GM12878 (cell line): ENCODE results near the gene KRT81. TPM values are rescaled to one million over a fixed set of nuclear protein-coding genes. Genes with fewer than 3 reads are reported as not detected.

ENCODE experiments used
- BHLHE40 ChIP-seq, 2 experiments: fragments of 450-650 bp in 1 of 2; IDR thresholded peaks; 2 replicates each; pipeline ENCODE4 v1.6.1; 2011 to 2017; ENCODE audit warnings: low read depth in 2 of 2, borderline replicate concordance in 1 of 2, improper control_type of control experiment in 1 of 2, low read length in 1 of 2, mild to moderate bottlenecking in 1 of 2
- CHD2 ChIP-seq: IDR thresholded peaks from 2 replicates; pipeline ENCODE4 v1.6.1; 2011; ENCODE audit warnings: low read depth, low read length, improper control_type of control experiment, borderline replicate concordance
- CREM ChIP-seq: IDR thresholded peaks from 2 replicates; pipeline ENCODE4 v1.6.1; 2014; ENCODE audit warnings: antibody characterized with exemption, low read depth
- CTCF ChIP-seq, 3 experiments: IDR thresholded peaks in 2 of 3; conservative IDR thresholded peaks in 1 of 3; 2 replicates each; pipeline ENCODE4 v1.5.1; 2011; ENCODE audit warnings: low read depth in 3 of 3, low read length in 3 of 3, mild to moderate bottlenecking in 3 of 3, control low read depth in 2 of 3, moderate library complexity in 2 of 3, inconsistent platforms in 1 of 3, mixed read lengths in 1 of 3; ENCODE audit not compliant: control insufficient read depth in 2 of 3, insufficient read depth in 1 of 3; ENCODE audit errors: extremely low read depth in 1 of 3
- FOXK2 ChIP-seq: fragments of 450-650 bp; IDR thresholded peaks from 2 replicates; pipeline ENCODE4 v1.6.1; 2017; ENCODE audit warnings: mild to moderate bottlenecking, moderate library complexity
- HDAC2 ChIP-seq: fragments of 200-600 bp; sonication (generic); IDR thresholded peaks from 2 replicates; pipeline ENCODE4 v1.6.1; 2017
- HDGF ChIP-seq: fragments of 450-650 bp; IDR thresholded peaks from 2 replicates; pipeline ENCODE4 v1.6.1; 2016; ENCODE audit warnings: antibody characterized with exemption
- HSF1 ChIP-seq: fragments of 150-350 bp; IDR thresholded peaks from 2 replicates; pipeline ENCODE4 v1.6.1; 2014; ENCODE audit warnings: mild to moderate bottlenecking, low read depth, low read length
- IRF3 ChIP-seq: fragments of 450-650 bp; IDR thresholded peaks from 2 replicates; pipeline ENCODE4 v1.6.1; 2014; ENCODE audit warnings: mild to moderate bottlenecking
- JUNB ChIP-seq: IDR thresholded peaks from 2 replicates; pipeline ENCODE4 v1.6.1; 2016; ENCODE audit warnings: antibody characterized with exemption, mild to moderate bottlenecking
- MEF2B ChIP-seq: fragments of 450-650 bp; IDR thresholded peaks from 2 replicates; pipeline ENCODE4 v1.6.1; 2018; ENCODE audit warnings: mild to moderate bottlenecking, moderate library complexity; ENCODE audit not compliant: partially characterized antibody, poor library complexity, severe bottlenecking
- MLLT1 ChIP-seq: fragments of 450-650 bp; IDR thresholded peaks from 2 replicates; pipeline ENCODE4 v1.6.1; 2016; ENCODE audit warnings: mild to moderate bottlenecking
- NBN ChIP-seq: fragments of 450-650 bp; IDR thresholded peaks from 2 replicates; pipeline ENCODE4 v1.6.1; 2016
- NR2F1 ChIP-seq: fragments of 450-650 bp; conservative IDR thresholded peaks from 2 replicates; pipeline ENCODE4 v1.6.1; 2017; ENCODE audit warnings: mild to moderate bottlenecking
- PAX5 ChIP-seq: IDR thresholded peaks from 2 replicates; pipeline ENCODE4 v1.6.1; 2011; ENCODE audit warnings: low read depth, low read length, borderline replicate concordance
- PAX8 ChIP-seq: fragments of 450-650 bp; IDR thresholded peaks from 2 replicates; pipeline ENCODE4 v1.6.1; 2017; ENCODE audit warnings: mild to moderate bottlenecking, moderate library complexity
- POLR2A ChIP-seq: IDR thresholded peaks from 2 replicates; pipeline ENCODE4 v1.6.1; 2011; ENCODE audit warnings: low read depth, mild to moderate bottlenecking, low read length
- RELA ChIP-seq: fragments of 450-650 bp; IDR thresholded peaks from 2 replicates; pipeline ENCODE4 v1.8.0; 2014; ENCODE audit warnings: borderline replicate concordance; ENCODE audit not compliant: partially characterized antibody
- RELB ChIP-seq: fragments of 450-650 bp; IDR thresholded peaks from 2 replicates; pipeline ENCODE4 v1.6.1; 2017; ENCODE audit warnings: low read depth, mild to moderate bottlenecking, moderate library complexity
- RUNX3 ChIP-seq: IDR thresholded peaks from 2 replicates; pipeline ENCODE4 v1.6.1; 2012; ENCODE audit warnings: low read length, inconsistent platforms
- SMARCA5 ChIP-seq: fragments of 450-650 bp; IDR thresholded peaks from 2 replicates; pipeline ENCODE4 v1.6.1; 2017; ENCODE audit warnings: mild to moderate bottlenecking
- ZBED1 ChIP-seq: IDR thresholded peaks from 2 replicates; pipeline ENCODE4 v1.6.1; 2016; ENCODE audit warnings: borderline replicate concordance
- polyA plus RNA-seq, 11 experiments: library from polyadenylated mRNA; depleted of rRNA in 4 of 11; unstranded in 6 of 11; stranded (reverse) in 5 of 11; fragments of >200 nt; fragmentation: Nextera tagmentation in 4 of 11; fragmentation: Illumina TruSeq in 1 of 11; extraction: Ambion mirVana in 4 of 11; extraction: Trizol in 1 of 11; gene quantifications; 1 replicate in 1 of 11; 2 replicates in 10 of 11; pipeline versions ENCODE4 v1.2.1 to v1.2.3, GENCODE V29; 2011 to 2016; ENCODE audit warnings: inconsistent platforms in 2 of 11, missing spikeins in 2 of 11, low read depth in 1 of 11
- total RNA-seq, 4 experiments: library from RNA; depleted of rRNA in 3 of 4; stranded (reverse); fragments of >200 nt in 3 of 4; fragmentation: Illumina TruSeq in 1 of 4; extraction: Trizol in 1 of 4; gene quantifications; 2 replicates each; pipeline versions ENCODE4 v1.2.1 to v1.2.3, GENCODE V29; 2013 to 2021

KRT81 gene
- total and polyA plus RNA-seq, 10 of the 15 experiments (the other 5 are each of a cell fraction or from before 2014, with no cell fraction given), result 0.05 to 0.15 TPM; not detected in 8

- TF ChIP-seq PAX8 (no peak), RELA (peak; percentile 82), CHD2 (peak; percentile 47; the same call in 1 of the 2 replicates), PAX5 (peak; percentile 7; the same call in 1 of the 2 replicates), CTCF (IDR thresholded peaks at IDR 0.05 in 2 of 3, conservative IDR thresholded peaks at IDR 0.05 in 1 of 3; ENCODE audit: control insufficient read depth in 2 of 3, extremely low read depth in 1 of 3, insufficient read depth in 1 of 3, low read depth in 3 of 3, low read length in 3 of 3) (0 out of 6 replicates have a peak, but pooled peaks of 1 of the 3 experiments have one; percentile 14), MLLT1 (peak; percentile 62; the same call in 1 of the 2 replicates), CREM (0 out of 2 replicates have a peak, but pooled peaks have one; percentile 33), JUNB (peak; percentile 34; the same call in 1 of the 2 replicates), HDGF (peak; percentile 80), BHLHE40 (IDR thresholded peaks at IDR 0.05; ENCODE audit: borderline replicate concordance in 1 of 2, low read depth in 2 of 2, low read length in 1 of 2) (peak in 1 of 2 experiments; percentile 43; a peak in 2 of 4 replicates), NBN (peak; percentile 69; the same call in 1 of the 2 replicates), IRF3 (no peak), ZBED1 (no peak; the same call in 1 of the 2 replicates), HDAC2 (no peak), NR2F1 (0 out of 2 replicates have a peak, but pooled peaks have one; percentile 15), POLR2A (peak; percentile 77), MEF2B (peak; percentile 41), FOXK2 (peak; percentile 72), RELB (peak; percentile 85), SMARCA5 (no peak), HSF1 (no peak), RUNX3 (peak; percentile 82)
Measured at GRCh38 chr12:52243856-52244614, 47.3 kb downstream of the KRT81 start (continued).
